Progenitor cell of endocrine pancreas (in vitro differentiated cells): ENCODE results near the gene PIGB. TPM values are rescaled to one million over a fixed set of nuclear protein-coding genes. Genes with fewer than 3 reads are reported as not detected.

Experiments
- DNase-seq: peaks from one replicate; pipeline ENCODE4 v3.0.0; 2021; ENCODE audit warnings: low spot score; ENCODE audit not compliant: unreplicated experiment
- H3K27ac Mint-ChIP-seq: 2 replicates; pipeline ENCODE4 v1.8.0; 2021; ENCODE audit warnings: mild to moderate bottlenecking, moderate library complexity, mixed read lengths
- H3K27me3 Mint-ChIP-seq: 2 replicates; pipeline ENCODE4 v1.8.0; 2021; ENCODE audit warnings: mixed read lengths
- H3K36me3 Mint-ChIP-seq: 2 replicates; pipeline ENCODE4 v1.8.0; 2022; ENCODE audit warnings: mixed read lengths; ENCODE audit not compliant: insufficient read depth
- H3K4me1 Mint-ChIP-seq: 2 replicates; pipeline ENCODE4 v1.8.0; 2021; ENCODE audit warnings: low read depth, mixed read lengths
- H3K4me3 Mint-ChIP-seq: 2 replicates; pipeline ENCODE4 v1.8.0; 2021; ENCODE audit warnings: low read depth, mild to moderate bottlenecking, moderate library complexity, mixed read lengths
- H3K9me3 Mint-ChIP-seq: 2 replicates; pipeline ENCODE4 v1.8.0; 2021; ENCODE audit warnings: low read depth, mixed read lengths
- CTCF ChIP-seq: fragments of 200-600 bp; sonication (generic); IDR thresholded peaks from one replicate; pipeline ENCODE4 v1.5.0; 2021; ENCODE audit warnings: antibody characterized with exemption, mild to moderate bottlenecking; ENCODE audit not compliant: unreplicated experiment
- total RNA-seq: library from RNA; stranded (reverse); gene quantifications from 2 replicates; pipeline ENCODE4 v1.2.1, GENCODE V29; 2021

Gene PIGB
- total RNA-seq, 1 donor from 2014 or later = 17.6 TPM

DNA sequence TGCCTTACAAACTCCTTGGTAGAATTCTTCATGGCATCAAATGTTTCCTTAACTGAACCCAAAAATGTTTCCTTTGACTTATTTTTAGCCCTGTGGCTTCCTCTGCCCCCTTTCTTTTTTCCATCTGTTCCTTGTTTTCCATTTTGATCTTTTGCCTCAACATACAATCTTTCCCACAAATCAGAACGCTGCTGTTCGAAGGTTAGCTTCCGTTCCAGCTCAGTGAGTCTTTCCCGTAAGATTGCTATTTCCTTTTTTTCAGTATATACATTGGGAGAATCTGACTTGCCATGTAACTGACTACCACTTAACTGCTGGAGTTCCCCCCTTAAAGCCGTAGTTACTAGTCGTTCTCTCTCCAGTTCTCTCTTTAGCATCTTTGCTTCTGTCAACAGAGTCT, 41.2 kb downstream of the PIGB start:
- Mint-ChIP-seq H3K4me1 (peaks cover 3% of the 10 kb centered on the region), H3K9me3 (no peaks in the 10 kb centered on the region), H3K36me3 (peaks cover 11% of the 10 kb centered on the region), H3K27ac (no peak overlapping the region), H3K4me3 (no peak overlapping the region), H3K27me3 (no peaks in the 10 kb centered on the region)
- no peak for TF ChIP-seq CTCF
- DNase-seq = no peak

- Mint-ChIP-seq H3K9me3 (no peaks in the 10 kb centered on the region), H3K27me3 (no peaks in the 10 kb centered on the region), H3K4me1 (peaks cover 3% of the 10 kb centered on the region), H3K36me3 (peaks cover 10% of the 10 kb centered on the region), H3K4me3 (no peak overlapping the region), H3K27ac (no peak overlapping the region)
- no peak for TF ChIP-seq CTCF
- DNase-seq = no peak
Measured at GRCh38 chr15:55361048-55361447, 42.0 kb downstream of the PIGB start.

- no peak overlapping the region for H3K27ac Mint-ChIP-seq
- no peaks in the 10 kb centered on the region for H3K27me3 Mint-ChIP-seq
- H3K4me1 Mint-ChIP-seq = peaks cover 3% of the 10 kb centered on the region
- no peak overlapping the region for H3K4me3 Mint-ChIP-seq
- H3K36me3 Mint-ChIP-seq = peaks cover 2% of the 10 kb centered on the region
- no peaks in the 10 kb centered on the region for H3K9me3 Mint-ChIP-seq
- DNase-seq = no peak
- no peak for TF ChIP-seq CTCF
Measured at GRCh38 chr15:55362641-55363040, 43.6 kb downstream of the PIGB start.

DNA sequence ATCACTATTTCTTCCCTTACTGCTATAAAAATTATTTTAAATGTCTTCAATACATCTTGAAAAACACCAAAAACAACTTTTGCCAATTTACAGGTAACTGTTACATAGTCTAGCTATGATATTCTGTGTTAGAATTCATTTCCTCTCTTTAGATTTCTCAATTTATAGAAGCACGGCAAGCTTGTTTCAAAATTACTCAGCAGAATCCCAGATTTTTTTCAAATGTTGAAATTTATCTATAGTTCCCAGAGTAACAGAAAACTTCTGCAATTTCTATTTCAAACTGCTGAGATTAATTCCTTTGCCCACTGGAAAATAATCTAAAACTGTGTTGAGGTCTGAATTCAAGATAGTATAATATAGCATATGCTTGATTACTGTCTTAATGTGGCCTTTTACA, 48.0 kb downstream of the PIGB start:
- H3K36me3 Mint-ChIP-seq = peaks cover 14% of the 10 kb centered on the region
- TF ChIP-seq CTCF = no peak
- H3K9me3 Mint-ChIP-seq = no peaks in the 10 kb centered on the region
- H3K4me3 Mint-ChIP-seq = no peak overlapping the region
- no peak overlapping the region for H3K27ac Mint-ChIP-seq
- H3K27me3 Mint-ChIP-seq = no peaks in the 10 kb centered on the region
- no peak for DNase-seq
- H3K4me1 Mint-ChIP-seq = peaks cover 1% of the 10 kb centered on the region

- Mint-ChIP-seq H3K4me1 (peaks cover 1% of the 10 kb centered on the region), H3K9me3 (no peaks in the 10 kb centered on the region), H3K36me3 (peaks cover 17% of the 10 kb centered on the region), H3K27me3 (no peaks in the 10 kb centered on the region), H3K27ac (no peak overlapping the region), H3K4me3 (no peak overlapping the region)
- DNase-seq = no peak
- no peak for TF ChIP-seq CTCF
Measured at GRCh38 chr15:55372701-55373440, 53.8 kb downstream of the PIGB start.
